Non-pigmented ciliary epithelial cell (primary cell): ENCODE data around the gene LSM5.
A peak's percentile ranks its signal among the peaks of the same experiment; 100 is the strongest.

Experiments used
- DNase-seq: peaks from one replicate; pipeline ENCODE4 v3.0.0-alpha.2; 2010; ENCODE audit warnings: low read depth

The LSM5 gene

DNA sequence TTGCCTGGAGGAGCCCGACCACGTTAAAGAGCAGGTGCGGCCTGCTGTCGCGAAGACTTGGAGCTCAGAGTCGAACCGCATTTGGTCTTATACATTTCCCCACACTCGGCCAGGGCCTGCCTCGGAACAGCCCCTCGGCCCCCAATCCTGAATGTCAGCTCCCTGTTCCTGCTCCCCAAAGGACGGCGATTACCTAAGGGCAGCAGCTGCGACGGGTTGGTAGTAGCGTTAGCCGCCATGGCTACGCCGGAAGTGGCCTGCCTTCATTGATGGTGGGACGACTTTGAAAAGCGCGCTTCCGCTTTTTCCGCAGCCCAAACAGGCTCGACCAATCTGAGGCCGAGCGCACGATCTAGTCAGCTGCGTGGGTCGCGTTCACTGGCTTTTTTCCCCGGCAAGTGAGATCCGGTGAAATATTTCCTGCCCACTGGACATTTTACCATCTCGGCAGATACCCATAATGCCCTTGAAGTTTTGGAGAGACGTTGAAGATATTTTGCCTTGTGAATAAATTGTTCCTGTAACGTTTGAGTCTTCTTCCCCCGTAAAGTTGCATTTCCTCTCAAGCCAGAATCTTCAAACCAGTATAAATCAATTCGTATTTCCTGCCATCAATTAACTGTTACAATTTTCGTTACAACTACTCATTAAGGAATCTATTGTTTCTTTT, at the start of gene LSM5:
TSS of gene LSM5 (minus strand) at position 254 of the 670 bp plus-strand sequence. CDS start at position 239, 15 bp downstream.
- peak; percentile 76 for DNase-seq

GRCh38 chr7:32539366-32539765, 49.2 kb upstream of the LSM5 start:
- DNase-seq: no peak

DNA sequence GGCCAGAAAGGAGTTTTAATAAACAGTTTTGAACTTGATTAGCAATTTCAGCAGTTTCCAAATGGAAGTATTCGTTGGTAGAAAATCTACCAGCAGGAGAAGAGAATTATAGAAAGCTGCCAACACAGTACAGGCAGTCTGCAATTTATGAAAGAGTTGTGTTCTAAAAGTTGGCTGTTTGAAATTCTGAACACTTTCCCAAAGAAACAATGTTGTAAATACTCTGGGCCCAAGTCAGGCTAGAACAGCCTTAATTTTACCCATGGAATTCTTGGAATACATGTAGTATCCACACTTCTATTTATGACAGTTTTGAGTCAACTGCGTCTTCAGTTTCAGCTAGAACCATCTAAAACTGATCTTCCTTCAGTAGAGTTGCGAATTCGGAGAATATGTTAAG, 47.6 kb upstream of the LSM5 start:
- no peak for DNase-seq

GRCh38 chr7:32536585-32536984, 46.4 kb upstream of the LSM5 start:
- DNase-seq: peak; percentile 30

DNA sequence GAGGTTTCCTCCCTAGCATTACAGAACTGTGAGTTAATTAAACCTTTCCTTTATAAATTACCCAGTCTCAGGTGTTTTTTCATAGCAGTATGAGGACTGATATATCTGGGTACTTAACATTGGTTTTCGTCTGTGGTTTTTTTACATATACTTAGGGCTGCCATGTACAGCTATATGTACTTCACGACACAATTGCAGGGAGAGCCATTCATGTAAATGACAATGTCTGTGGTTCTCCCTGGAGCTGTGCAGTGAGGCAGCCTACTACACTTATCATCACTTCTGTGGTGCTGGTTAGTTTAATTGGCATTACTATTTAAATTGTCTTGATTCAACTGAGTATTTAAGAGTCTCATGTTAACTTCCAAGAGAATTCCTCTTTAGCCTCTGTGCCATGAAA, 45.8 kb upstream of the LSM5 start:
- no peak for DNase-seq

- no peak for DNase-seq
These were observed 45.1 kb upstream of the LSM5 start for GRCh38 chr7:32535162-32535702.

DNA sequence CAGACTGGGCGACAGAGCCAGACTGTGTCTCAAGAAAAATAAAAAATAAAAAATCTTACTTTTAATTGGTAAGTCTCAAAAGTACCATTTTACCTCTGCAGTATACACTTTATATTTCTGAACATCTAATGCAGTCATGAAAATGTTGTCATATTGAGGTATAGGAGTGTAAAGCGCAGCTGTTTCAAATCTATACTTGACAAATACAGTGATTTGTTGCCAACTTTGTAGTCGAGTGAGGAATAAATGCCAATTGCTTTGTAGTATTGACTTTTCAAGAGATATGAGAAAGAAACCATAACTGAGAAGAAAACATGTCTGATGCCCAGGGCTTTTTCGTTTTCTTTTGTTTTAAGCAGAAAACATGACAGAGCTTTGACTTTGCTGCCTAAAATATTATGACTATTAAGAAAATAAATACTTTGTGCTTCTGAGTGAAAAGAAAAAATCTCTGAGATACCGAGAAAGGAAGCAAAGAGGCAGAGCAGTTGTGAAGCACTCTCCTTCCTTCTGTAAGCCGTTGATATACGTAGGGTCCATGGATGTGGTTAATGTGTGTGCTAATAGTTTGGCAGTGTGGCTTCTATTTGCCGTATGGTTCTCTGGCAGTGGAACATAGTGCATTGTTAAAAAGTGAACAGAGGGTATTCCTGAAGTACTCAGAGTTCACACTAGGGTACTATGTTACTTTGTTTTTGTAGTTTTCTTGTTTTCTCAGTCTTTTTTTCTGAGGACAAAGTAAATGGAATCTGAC, 43.3 kb upstream of the LSM5 start:
- DNase-seq: no peak

DNA sequence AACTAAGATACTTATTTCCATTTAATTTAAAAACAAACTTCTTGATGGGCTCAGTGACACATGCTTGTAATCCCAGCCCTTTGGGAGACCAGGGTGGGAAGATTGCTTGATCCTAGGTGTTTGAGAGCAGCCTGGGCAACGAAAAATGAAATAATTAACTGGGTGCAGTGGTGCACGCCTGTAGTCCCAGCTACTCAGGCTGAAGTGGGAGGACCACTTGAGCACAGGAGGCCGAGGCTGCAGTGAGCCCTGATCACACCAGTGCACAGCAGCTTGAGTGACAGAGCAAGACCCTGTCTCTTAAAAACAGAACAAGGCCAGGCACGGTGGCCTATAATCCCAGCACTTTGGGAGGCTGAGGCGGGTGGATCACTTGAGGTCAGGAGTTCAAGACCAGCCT, 42.5 kb upstream of the LSM5 start:
- DNase-seq: no peak

GRCh38 chr7:32532086-32532485, 41.9 kb upstream of the LSM5 start:
- no peak for DNase-seq

DNA sequence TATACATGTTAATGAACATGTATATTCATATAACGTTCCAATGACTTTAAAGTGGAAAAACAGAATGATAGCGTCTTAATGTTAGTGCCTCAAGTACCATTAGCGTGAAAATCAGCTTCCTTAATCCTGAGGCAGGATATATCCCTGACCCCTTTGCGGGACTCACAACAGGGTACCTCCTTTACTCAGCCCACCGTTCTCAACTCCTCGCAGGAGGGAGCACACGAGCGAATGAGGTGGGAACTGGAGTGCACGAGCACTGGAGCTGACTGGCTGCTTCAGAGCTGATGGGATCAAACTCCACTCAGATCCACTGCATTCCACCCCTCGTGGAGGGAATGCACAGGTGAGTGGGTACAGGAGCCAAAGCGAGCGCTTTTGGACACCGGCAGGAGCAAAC, 41.2 kb upstream of the LSM5 start:
- DNase-seq: no peak

DNA sequence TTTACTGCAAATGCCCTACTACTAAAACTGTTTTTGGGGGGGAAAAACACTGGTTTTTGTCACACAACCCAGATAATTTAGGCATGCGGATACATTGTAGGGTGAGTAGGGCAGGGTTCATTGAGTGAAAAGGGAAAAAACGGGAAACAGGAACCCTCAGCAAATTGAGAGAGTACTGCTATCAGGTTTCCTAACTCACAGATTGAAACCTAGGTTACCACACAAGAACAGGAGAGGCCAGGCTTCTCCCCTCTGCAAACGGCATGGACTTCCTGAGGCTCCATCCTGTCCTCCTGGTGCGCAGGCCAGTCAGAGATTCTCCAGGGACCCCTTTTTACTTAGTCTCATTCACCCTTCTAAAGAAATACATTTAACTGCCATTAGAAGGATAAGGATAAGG, 35.7 kb upstream of the LSM5 start:
- DNase-seq: no peak

- DNase-seq: no peak
These were observed 34.5 kb upstream of the LSM5 start for GRCh38 chr7:32524631-32525030.

DNA sequence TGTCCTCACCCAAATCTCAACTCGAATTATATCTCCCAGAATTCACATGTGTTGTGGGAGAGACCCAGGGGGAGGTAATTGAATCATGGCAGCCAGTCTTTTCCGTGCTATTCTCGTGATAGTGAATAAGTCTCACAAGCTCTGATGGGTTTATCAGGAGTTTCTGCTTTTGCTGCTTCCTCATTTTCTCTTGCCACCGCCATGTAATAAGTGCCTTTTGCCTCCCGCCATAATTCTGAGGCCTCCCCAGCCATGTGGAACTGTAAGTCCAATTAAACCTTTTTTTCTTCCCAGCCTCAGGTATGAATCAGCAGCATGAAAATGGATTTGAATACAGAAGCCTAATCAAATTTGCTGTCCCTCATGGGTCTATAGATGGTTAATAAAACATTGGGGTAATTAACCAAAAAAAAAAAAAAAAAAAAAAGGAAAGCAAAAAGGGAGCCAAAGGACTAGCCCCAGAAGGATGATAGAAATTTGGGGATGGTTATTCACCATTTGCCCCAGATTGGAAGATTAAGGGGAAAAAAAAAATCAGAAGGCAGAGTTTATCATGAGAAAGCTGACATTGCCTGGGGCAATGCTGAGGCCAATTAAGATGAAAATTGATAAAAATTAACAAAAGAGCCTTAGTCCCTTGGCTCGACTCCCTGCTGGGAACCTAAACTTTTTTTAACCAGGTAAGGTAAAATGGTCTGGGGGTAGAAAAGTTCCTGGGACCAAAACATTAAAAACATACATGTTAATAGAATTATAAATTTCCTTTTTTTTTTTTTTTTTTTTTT, 32.8 kb upstream of the LSM5 start:
- no peak for DNase-seq

DNA sequence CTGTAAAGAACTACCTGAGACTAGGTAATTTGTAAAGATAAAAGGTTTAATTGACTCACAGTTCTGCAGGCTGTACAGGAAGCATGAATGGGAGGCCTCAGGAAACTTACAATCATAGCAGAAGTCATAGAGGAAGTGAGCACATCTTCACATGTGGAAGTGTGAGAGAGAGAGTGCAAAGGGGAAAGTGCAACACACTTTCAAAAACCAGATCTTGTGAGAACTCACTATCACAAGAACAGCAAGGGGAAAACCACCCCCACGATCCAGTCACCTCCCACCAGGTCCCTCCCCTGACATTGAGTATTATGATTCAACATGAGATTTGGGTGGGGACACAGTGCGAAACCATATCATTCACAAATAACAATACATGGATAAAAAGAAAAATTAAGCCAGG, 29.6 kb upstream of the LSM5 start:
- DNase-seq: no peak

DNA sequence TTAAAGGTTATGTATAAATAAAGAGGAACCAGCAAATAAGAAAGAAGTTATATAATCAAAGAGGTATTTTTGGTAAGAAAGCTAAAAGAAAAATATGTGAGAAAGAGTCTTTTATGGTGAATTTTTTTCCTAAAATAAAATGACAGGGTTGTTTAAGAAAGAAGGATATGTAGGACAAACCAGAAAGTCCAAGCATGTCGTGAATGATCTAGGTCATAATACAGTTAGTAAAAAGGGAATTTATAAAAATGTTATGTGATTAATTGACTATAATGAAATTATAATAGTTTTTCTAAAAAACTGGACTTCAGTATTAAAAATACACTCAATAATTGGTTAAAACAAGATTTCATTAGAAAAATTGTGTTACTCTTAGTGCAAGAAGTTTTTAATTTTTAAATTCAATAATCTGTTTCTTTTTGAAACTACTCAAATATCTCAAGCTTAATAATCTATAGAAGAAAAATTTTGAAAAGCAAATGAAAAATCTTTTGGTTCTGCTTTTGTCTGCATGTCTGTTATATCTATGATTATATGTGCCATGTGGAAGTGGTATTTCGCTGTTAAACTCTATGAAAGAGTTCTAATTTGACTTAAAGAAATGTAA, 28.5 kb upstream of the LSM5 start:
- no peak for DNase-seq

DNA sequence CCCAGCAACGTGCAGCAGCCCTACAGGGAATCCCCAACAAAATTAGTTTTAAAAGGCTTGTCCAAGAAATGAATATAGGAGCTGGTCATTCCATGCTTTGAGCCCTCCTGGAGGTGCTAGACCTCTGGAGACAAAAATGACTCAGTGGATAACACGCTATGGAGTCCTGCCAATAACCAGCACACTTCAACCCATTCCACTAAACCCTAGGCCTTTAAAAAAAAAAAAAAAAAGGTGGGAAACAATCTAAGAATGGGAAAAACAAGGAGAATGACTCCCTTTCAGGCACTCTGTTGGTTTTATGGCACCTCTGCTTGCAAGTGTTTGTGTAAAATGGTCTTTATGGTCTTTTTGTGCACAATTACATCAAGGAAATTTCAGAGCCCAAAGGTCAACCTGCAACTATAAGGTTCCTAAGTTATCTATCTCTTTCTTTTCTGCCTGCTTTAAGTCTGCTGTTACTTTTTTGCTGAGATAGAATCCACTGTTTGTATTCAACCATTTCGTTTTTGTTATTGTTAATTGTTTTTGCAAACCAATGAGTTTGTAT, 26.4 kb upstream of the LSM5 start:
- no peak for DNase-seq

- DNase-seq: no peak
These were observed 25.8 kb upstream of the LSM5 start for GRCh38 chr7:32515890-32516550.

GRCh38 chr7:32513210-32513609, 23.0 kb upstream of the LSM5 start:
- DNase-seq: no peak

DNA sequence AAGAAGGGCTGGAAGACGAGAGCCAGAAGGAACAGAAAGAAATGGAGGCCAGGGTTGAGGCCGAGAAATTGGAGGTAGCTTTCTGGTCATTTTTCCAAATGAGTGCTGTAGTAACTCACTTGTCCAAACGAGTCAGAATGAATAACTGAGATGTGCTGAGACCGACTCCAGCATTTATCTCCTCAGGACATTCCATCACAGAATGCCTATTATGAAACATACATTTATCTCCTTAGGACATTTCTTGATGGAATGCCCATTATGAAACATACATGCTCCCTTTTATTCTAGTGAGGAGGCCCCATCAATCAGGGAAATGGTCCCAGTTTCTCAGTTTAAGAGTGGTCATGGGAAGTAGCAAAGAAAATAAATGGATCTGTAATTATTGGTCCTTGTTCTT, 21.6 kb upstream of the LSM5 start:
- no peak for DNase-seq

DNA sequence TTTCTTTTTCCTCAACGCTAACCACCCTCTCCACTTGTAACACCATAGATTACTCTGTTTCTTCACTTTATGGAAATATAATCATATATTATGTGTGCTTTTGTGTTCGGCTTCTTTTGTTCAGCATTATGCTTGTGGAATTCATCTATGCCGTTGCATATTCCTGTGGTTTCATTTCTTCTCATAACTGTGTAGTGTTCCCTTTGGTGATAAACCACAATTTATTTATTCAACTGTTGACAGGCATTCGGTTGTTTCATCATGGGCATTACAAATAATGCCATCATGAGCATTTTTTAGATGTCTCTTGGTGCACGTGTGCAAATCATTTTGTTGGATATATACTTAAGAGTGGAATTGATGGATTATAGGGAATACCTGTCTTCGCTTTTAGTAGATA, 17.2 kb upstream of the LSM5 start:
- no peak for DNase-seq

DNA sequence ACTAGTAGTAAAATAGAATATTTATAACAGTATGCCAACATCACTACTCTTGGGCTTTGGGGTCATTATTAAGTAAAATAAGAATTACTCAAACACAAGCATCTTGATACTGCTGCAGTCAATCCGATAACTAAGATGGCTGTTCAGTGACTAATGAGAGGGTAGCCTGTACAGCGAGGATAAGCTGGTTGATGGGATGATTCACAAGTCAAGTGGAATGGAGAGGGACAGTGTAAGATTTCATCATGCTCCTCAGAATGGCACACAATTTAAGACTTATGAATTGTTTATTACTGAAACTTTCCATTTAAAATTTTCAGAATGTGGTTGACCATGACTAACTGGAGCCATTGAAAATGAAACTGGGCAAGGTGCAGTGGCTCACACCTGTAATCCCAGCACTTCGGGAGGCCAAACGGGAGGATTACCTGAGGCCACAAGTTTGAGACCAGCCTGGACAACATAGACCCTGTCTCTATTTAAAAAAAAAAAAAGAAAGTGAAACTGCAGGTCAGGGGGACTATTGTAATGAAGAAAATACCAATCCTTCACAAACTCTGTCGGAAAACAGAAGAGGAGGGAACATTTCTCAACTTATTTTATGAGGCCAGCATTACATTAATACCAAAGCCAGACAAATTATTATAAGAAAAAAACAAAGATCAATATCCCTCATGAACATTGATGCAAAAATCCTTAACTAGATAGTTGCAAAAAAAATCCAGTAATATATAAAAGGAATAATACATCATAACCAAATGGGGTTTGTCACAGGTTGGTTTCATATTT, 16.3 kb upstream of the LSM5 start:
- DNase-seq: peak; percentile 96
